ENCODE results near the gene HS3ST3B1. TPM values are rescaled to one million over a fixed set of nuclear protein-coding genes. Genes with fewer than 3 reads are reported as not detected.

Gene HS3ST3B1
- total and polyA plus RNA-seq, 2 of the 4 experiments (the other 2 are of a cell fraction) = 3.1 to 4.3 TPM

DNA sequence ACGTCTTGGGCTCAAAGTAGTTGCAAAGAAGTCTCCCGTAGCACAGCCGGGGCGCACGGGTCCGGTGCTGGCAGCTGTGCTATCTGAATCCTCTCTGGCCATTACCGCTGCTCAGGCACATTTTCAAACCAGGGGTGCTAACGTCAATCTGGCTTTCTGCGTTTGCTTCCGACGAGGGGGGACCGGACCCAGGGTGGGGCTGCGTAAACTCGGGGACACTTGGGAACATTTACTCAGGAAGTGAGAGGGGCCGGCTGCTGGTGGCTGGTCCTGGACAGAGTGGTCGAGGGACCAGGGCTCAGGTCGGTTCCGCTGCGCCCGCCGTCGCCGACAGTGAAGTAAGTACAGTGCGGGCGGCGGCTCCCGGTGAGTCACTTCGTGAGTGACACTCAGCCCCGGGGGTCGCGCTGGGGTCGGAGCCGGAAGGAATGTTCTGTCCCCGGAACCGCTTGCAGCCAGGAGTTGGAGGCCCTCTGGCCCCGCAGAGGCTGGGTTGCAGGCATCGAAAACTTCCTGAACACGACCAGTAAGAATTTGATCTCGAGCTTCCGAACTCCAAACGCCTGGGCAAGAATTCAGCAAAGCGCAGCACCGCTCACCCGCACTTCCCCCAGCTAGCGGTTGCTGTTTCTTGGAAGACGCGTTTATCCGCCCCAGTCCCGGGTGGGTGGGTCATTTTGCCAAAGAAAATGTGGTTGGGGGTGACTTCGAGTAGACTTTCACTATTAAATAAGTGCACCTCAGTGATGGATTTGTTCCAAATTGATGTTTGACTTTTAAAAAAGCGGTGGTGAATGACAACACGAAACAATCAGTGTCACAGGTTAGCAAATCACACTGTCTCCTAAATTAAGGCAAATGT is 1.4 kb upstream of the HS3ST3B1 start (continued):
- TF ChIP-seq, protein P1, sequence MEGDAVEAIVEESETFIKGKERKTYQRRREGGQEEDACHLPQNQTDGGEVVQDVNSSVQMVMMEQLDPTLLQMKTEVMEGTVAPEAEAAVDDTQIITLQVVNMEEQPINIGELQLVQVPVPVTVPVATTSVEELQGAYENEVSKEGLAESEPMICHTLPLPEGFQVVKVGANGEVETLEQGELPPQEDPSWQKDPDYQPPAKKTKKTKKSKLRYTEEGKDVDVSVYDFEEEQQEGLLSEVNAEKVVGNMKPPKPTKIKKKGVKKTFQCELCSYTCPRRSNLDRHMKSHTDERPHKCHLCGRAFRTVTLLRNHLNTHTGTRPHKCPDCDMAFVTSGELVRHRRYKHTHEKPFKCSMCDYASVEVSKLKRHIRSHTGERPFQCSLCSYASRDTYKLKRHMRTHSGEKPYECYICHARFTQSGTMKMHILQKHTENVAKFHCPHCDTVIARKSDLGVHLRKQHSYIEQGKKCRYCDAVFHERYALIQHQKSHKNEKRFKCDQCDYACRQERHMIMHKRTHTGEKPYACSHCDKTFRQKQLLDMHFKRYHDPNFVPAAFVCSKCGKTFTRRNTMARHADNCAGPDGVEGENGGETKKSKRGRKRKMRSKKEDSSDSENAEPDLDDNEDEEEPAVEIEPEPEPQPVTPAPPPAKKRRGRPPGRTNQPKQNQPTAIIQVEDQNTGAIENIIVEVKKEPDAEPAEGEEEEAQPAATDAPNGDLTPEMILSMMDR (conservative IDR thresholded peaks at IDR 0.05; ENCODE audit: low read depth, low read length) = no peak
- TF ChIP-seq RFX5 (IDR thresholded peaks at IDR 0.05; ENCODE audit: low read depth, low read length) = no peak
